ENCODE data around the gene ARHGAP6.

Gene ARHGAP6

GRCh38 chrX:11319806-11320520 lies 345.8 kb downstream of the ARHGAP6 start:
- no peak overlapping the region for H2AFZ ChIP-seq (ENCODE audit: low read length)
- no peaks in the 10 kb centered on the region for H3K4me1 ChIP-seq (ENCODE audit: control insufficient read depth in 2 of 2, insufficient read depth in 1 of 2, low read depth in 1 of 2, low read length in 2 of 2)
- H3K79me1 ChIP-seq (ENCODE audit: low read depth, low read length): no peaks in the 10 kb centered on the region
- H3K4me2 ChIP-seq (ENCODE audit: insufficient read depth, low read length, poor library complexity, severe bottlenecking): no peak overlapping the region
- no peak overlapping the region for H2AK5ac ChIP-seq (ENCODE audit: low read depth, low read length)
- peaks cover 0 to 2% (median 0%) of the 10 kb centered on the region in 3 experiments for H3K27me3 ChIP-seq (ENCODE audit: control insufficient read depth in 3 of 3, insufficient read depth in 3 of 3, low read depth in 1 of 3, low read length in 3 of 3)
- no peak overlapping the region for H3K9ac ChIP-seq (ENCODE audit: low read depth, low read length, poor library complexity)
- no peak overlapping the region for H3K23ac ChIP-seq (ENCODE audit: low read depth, low read length, poor library complexity)
- H2BK5ac ChIP-seq (ENCODE audit: low read length): no peak overlapping the region
- no CpG with 5 or more reads among the region's 7 CpGs for WGBS, 2 donors (ENCODE audit: extremely low coverage in 2 of 2, insufficient read length in 2 of 2, insufficient replicate concordance in 1 of 2)
- H3K27ac ChIP-seq (replicated peaks; ENCODE audit: low read length): no peak overlapping the region
- no peak overlapping the region for H3K14ac ChIP-seq (ENCODE audit: low read length)
- H3K36me3 ChIP-seq (replicated peaks in 1 of 2; ENCODE audit: control insufficient read depth in 2 of 2, insufficient read depth in 2 of 2, low read length in 2 of 2): no peaks in the 10 kb centered on the region
- H2BK15ac ChIP-seq (ENCODE audit: low read length): no peak overlapping the region
- H2BK12ac ChIP-seq (ENCODE audit: low read length): no peak overlapping the region
- H3K18ac ChIP-seq (ENCODE audit: low read length): no peak overlapping the region
- no peak overlapping the region for H3K4ac ChIP-seq (ENCODE audit: low read length)
- H3K9me3 ChIP-seq (replicated peaks in 1 of 2; ENCODE audit: control insufficient read depth in 2 of 2, insufficient read depth in 1 of 2, low read depth in 1 of 2, low read length in 2 of 2): peaks cover 0 to 3% of the 10 kb centered on the region in 2 donors
- H4K8ac ChIP-seq (ENCODE audit: low read depth, low read length): no peak overlapping the region
- no peak overlapping the region for H2BK120ac ChIP-seq (ENCODE audit: low read depth, low read length)
- H4K91ac ChIP-seq (ENCODE audit: low read depth, low read length, poor library complexity): no peak overlapping the region
- DNase-seq (ENCODE audit: low spot score): no peak
- no peak overlapping the region for H3K4me3 ChIP-seq (ENCODE audit: low read length in 2 of 2)

GRCh38 chrX:11311706-11312105 lies 354.0 kb downstream of the ARHGAP6 start:
- Histone ChIP-seq H3K4ac (ENCODE audit: low read length) (no peak overlapping the region), H2AFZ (ENCODE audit: low read length) (no peak overlapping the region), H2BK15ac (ENCODE audit: low read length) (no peak overlapping the region), H3K9me3 (replicated peaks in 1 of 2; ENCODE audit: control insufficient read depth in 2 of 2, insufficient read depth in 1 of 2, low read depth in 1 of 2, low read length in 2 of 2) (no peaks in the 10 kb centered on the region), H3K4me2 (ENCODE audit: insufficient read depth, low read length, poor library complexity, severe bottlenecking) (no peak overlapping the region), H3K4me1 (ENCODE audit: control insufficient read depth in 2 of 2, insufficient read depth in 1 of 2, low read depth in 1 of 2, low read length in 2 of 2) (no peaks in the 10 kb centered on the region), H3K27me3 (ENCODE audit: control insufficient read depth in 3 of 3, insufficient read depth in 3 of 3, low read depth in 1 of 3, low read length in 3 of 3) (no peaks in the 10 kb centered on the region), H2BK5ac (ENCODE audit: low read length) (no peak overlapping the region), H3K36me3 (replicated peaks in 1 of 2; ENCODE audit: control insufficient read depth in 2 of 2, insufficient read depth in 2 of 2, low read length in 2 of 2) (no peaks in the 10 kb centered on the region), H3K14ac (ENCODE audit: low read length) (no peak overlapping the region), H2AK5ac (ENCODE audit: low read depth, low read length) (no peak overlapping the region), H4K8ac (ENCODE audit: low read depth, low read length) (no peak overlapping the region), H3K27ac (replicated peaks; ENCODE audit: low read length) (no peak overlapping the region), H3K4me3 (ENCODE audit: low read length in 2 of 2) (no peak overlapping the region), H4K91ac (ENCODE audit: low read depth, low read length, poor library complexity) (no peak overlapping the region), H3K79me1 (ENCODE audit: low read depth, low read length) (no peaks in the 10 kb centered on the region), H2BK120ac (ENCODE audit: low read depth, low read length) (no peak overlapping the region), H3K18ac (ENCODE audit: low read length) (no peak overlapping the region), H3K9ac (ENCODE audit: low read depth, low read length, poor library complexity) (no peak overlapping the region), H3K23ac (ENCODE audit: low read depth, low read length, poor library complexity) (no peak overlapping the region), H2BK12ac (ENCODE audit: low read length) (no peak overlapping the region)
- no CpG with 5 or more reads among the region's 7 CpGs for WGBS, 2 donors (ENCODE audit: extremely low coverage in 2 of 2, insufficient read length in 2 of 2, insufficient replicate concordance in 1 of 2)
- DNase-seq (ENCODE audit: low spot score): no peak

GRCh38 chrX:11309220-11309619 lies 356.5 kb downstream of the ARHGAP6 start:
- no peak overlapping the region for H3K18ac ChIP-seq (ENCODE audit: low read length)
- no peak overlapping the region for H2BK120ac ChIP-seq (ENCODE audit: low read depth, low read length)
- no peak overlapping the region for H3K4me3 ChIP-seq (ENCODE audit: low read length in 2 of 2)
- H4K8ac ChIP-seq (ENCODE audit: low read depth, low read length): no peak overlapping the region
- no peak overlapping the region for H2BK12ac ChIP-seq (ENCODE audit: low read length)
- no peak overlapping the region for H2BK15ac ChIP-seq (ENCODE audit: low read length)
- no peak for DNase-seq (ENCODE audit: low spot score)
- no peak overlapping the region for H4K91ac ChIP-seq (ENCODE audit: low read depth, low read length, poor library complexity)
- no peak overlapping the region for H2BK5ac ChIP-seq (ENCODE audit: low read length)
- no peaks in the 10 kb centered on the region for H3K4me1 ChIP-seq (ENCODE audit: control insufficient read depth in 2 of 2, insufficient read depth in 1 of 2, low read depth in 1 of 2, low read length in 2 of 2)
- no peaks in the 10 kb centered on the region for H3K79me1 ChIP-seq (ENCODE audit: low read depth, low read length)
- no peaks in the 10 kb centered on the region for H3K27me3 ChIP-seq (ENCODE audit: control insufficient read depth in 3 of 3, insufficient read depth in 3 of 3, low read depth in 1 of 3, low read length in 3 of 3)
- H3K4me2 ChIP-seq (ENCODE audit: insufficient read depth, low read length, poor library complexity, severe bottlenecking): no peak overlapping the region
- no peak overlapping the region for H3K14ac ChIP-seq (ENCODE audit: low read length)
- H3K27ac ChIP-seq (replicated peaks; ENCODE audit: low read length): no peak overlapping the region
- H3K4ac ChIP-seq (ENCODE audit: low read length): no peak overlapping the region
- no CpG with 5 or more reads among the region's 5 CpGs for WGBS, 2 donors (ENCODE audit: extremely low coverage in 2 of 2, insufficient read length in 2 of 2, insufficient replicate concordance in 1 of 2)
- H2AFZ ChIP-seq (ENCODE audit: low read length): no peak overlapping the region
- H3K23ac ChIP-seq (ENCODE audit: low read depth, low read length, poor library complexity): no peak overlapping the region
- no peaks in the 10 kb centered on the region for H3K9me3 ChIP-seq (replicated peaks in 1 of 2; ENCODE audit: control insufficient read depth in 2 of 2, insufficient read depth in 1 of 2, low read depth in 1 of 2, low read length in 2 of 2)
- no peak overlapping the region for H3K9ac ChIP-seq (ENCODE audit: low read depth, low read length, poor library complexity)
- H2AK5ac ChIP-seq (ENCODE audit: low read depth, low read length): no peak overlapping the region
- H3K36me3 ChIP-seq (replicated peaks in 1 of 2; ENCODE audit: control insufficient read depth in 2 of 2, insufficient read depth in 2 of 2, low read length in 2 of 2): no peaks in the 10 kb centered on the region

- no peak overlapping the region for H2AK5ac ChIP-seq (ENCODE audit: low read depth, low read length)
- no peak overlapping the region for H2BK5ac ChIP-seq (ENCODE audit: low read length)
- WGBS, 2 donors (ENCODE audit: extremely low coverage in 2 of 2, insufficient read length in 2 of 2, insufficient replicate concordance in 1 of 2): no CpG with 5 or more reads among the region's 1 CpG
- H2AFZ ChIP-seq (ENCODE audit: low read length): no peak overlapping the region
- no peak overlapping the region for H2BK15ac ChIP-seq (ENCODE audit: low read length)
- no peaks in the 10 kb centered on the region for H3K9me3 ChIP-seq (replicated peaks in 1 of 2; ENCODE audit: control insufficient read depth in 2 of 2, insufficient read depth in 1 of 2, low read depth in 1 of 2, low read length in 2 of 2)
- no peak overlapping the region for H3K4me3 ChIP-seq (ENCODE audit: low read length in 2 of 2)
- H3K79me1 ChIP-seq (ENCODE audit: low read depth, low read length): no peaks in the 10 kb centered on the region
- no peak overlapping the region for H3K4me2 ChIP-seq (ENCODE audit: insufficient read depth, low read length, poor library complexity, severe bottlenecking)
- H3K27me3 ChIP-seq (ENCODE audit: control insufficient read depth in 3 of 3, insufficient read depth in 3 of 3, low read depth in 1 of 3, low read length in 3 of 3): no peaks in the 10 kb centered on the region
- no peak overlapping the region for H3K23ac ChIP-seq (ENCODE audit: low read depth, low read length, poor library complexity)
- DNase-seq (ENCODE audit: low spot score): no peak
- H2BK12ac ChIP-seq (ENCODE audit: low read length): no peak overlapping the region
- no peak overlapping the region for H3K27ac ChIP-seq (replicated peaks; ENCODE audit: low read length)
- H4K91ac ChIP-seq (ENCODE audit: low read depth, low read length, poor library complexity): no peak overlapping the region
- H3K4ac ChIP-seq (ENCODE audit: low read length): no peak overlapping the region
- H3K9ac ChIP-seq (ENCODE audit: low read depth, low read length, poor library complexity): no peak overlapping the region
- H4K8ac ChIP-seq (ENCODE audit: low read depth, low read length): no peak overlapping the region
- no peaks in the 10 kb centered on the region for H3K4me1 ChIP-seq (ENCODE audit: control insufficient read depth in 2 of 2, insufficient read depth in 1 of 2, low read depth in 1 of 2, low read length in 2 of 2)
- no peak overlapping the region for H3K18ac ChIP-seq (ENCODE audit: low read length)
- H3K36me3 ChIP-seq (replicated peaks in 1 of 2; ENCODE audit: control insufficient read depth in 2 of 2, insufficient read depth in 2 of 2, low read length in 2 of 2): no peaks in the 10 kb centered on the region
- no peak overlapping the region for H2BK120ac ChIP-seq (ENCODE audit: low read depth, low read length)
- no peak overlapping the region for H3K14ac ChIP-seq (ENCODE audit: low read length)
Observed at GRCh38 chrX:11305641-11306040, 360.1 kb downstream of the ARHGAP6 start.
